SW 1271 (cell line): ENCODE results near the gene LTB.
A peak's percentile ranks its signal among the peaks of the same experiment; 100 is the strongest.

ENCODE experiments used
- DNase-seq, 2 experiments: peaks; one replicate each; lab custom pipeline; 2025; lab: John Stamatoyannopoulos, UW

LTB gene

DNA sequence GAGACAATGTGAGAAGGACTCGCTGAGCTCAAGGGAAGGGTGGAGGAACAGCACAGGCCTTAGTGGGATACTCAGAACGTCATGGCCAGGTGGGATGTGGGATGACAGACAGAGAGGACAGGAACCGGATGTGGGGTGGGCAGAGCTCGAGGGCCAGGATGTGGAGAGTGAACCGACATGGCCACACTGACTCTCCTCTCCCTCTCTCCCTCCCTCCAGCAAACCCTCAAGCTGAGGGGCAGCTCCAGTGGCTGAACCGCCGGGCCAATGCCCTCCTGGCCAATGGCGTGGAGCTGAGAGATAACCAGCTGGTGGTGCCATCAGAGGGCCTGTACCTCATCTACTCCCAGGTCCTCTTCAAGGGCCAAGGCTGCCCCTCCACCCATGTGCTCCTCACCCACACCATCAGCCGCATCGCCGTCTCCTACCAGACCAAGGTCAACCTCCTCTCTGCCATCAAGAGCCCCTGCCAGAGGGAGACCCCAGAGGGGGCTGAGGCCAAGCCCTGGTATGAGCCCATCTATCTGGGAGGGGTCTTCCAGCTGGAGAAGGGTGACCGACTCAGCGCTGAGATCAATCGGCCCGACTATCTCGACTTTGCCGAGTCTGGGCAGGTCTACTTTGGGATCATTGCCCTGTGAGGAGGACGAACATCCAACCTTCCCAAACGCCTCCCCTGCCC lies 5.2 kb downstream of the LTB start:
- DNase-seq = no peak

- DNase-seq = no peak
These were observed 6.1 kb downstream of the LTB start for GRCh38 chr6:31575952-31576685.

DNA sequence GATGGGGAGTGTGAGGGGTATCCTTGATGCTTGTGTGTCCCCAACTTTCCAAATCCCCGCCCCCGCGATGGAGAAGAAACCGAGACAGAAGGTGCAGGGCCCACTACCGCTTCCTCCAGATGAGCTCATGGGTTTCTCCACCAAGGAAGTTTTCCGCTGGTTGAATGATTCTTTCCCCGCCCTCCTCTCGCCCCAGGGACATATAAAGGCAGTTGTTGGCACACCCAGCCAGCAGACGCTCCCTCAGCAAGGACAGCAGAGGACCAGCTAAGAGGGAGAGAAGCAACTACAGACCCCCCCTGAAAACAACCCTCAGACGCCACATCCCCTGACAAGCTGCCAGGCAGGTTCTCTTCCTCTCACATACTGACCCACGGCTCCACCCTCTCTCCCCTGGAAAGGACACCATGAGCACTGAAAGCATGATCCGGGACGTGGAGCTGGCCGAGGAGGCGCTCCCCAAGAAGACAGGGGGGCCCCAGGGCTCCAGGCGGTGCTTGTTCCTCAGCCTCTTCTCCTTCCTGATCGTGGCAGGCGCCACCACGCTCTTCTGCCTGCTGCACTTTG lies 6.8 kb downstream of the LTB start, which contains the start of gene TNF:
TSS of gene TNF (plus strand) at position 231 of the 567 bp plus-strand sequence. CDS start at position 408, 177 bp downstream.
- DNase-seq = no peak

- DNase-seq = no peak
These were observed 7.8 kb downstream of the LTB start for GRCh38 chr6:31574106-31575061.

DNA sequence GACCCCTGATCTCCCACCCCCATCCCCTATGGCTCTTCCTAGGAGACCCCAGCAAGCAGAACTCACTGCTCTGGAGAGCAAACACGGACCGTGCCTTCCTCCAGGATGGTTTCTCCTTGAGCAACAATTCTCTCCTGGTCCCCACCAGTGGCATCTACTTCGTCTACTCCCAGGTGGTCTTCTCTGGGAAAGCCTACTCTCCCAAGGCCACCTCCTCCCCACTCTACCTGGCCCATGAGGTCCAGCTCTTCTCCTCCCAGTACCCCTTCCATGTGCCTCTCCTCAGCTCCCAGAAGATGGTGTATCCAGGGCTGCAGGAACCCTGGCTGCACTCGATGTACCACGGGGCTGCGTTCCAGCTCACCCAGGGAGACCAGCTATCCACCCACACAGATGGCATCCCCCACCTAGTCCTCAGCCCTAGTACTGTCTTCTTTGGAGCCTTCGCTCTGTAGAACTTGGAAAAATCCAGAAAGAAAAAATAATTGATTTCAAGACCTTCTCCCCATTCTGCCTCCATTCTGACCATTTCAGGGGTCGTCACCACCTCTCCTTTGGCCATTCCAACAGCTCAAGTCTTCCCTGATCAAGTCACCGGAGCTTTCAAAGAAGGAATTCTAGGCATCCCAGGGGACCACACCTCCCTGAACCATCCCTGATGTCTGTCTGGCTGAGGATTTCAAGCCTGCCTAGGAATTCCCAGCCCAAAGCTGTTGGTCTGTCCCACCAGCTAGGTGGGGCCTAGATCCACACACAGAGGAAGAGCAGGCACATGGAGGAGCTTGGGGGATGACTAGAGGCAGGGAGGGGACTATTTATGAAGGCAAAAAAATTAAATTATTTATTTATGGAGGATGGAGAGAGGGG lies 8.8 kb downstream of the LTB start:
- no peak for DNase-seq

DNA sequence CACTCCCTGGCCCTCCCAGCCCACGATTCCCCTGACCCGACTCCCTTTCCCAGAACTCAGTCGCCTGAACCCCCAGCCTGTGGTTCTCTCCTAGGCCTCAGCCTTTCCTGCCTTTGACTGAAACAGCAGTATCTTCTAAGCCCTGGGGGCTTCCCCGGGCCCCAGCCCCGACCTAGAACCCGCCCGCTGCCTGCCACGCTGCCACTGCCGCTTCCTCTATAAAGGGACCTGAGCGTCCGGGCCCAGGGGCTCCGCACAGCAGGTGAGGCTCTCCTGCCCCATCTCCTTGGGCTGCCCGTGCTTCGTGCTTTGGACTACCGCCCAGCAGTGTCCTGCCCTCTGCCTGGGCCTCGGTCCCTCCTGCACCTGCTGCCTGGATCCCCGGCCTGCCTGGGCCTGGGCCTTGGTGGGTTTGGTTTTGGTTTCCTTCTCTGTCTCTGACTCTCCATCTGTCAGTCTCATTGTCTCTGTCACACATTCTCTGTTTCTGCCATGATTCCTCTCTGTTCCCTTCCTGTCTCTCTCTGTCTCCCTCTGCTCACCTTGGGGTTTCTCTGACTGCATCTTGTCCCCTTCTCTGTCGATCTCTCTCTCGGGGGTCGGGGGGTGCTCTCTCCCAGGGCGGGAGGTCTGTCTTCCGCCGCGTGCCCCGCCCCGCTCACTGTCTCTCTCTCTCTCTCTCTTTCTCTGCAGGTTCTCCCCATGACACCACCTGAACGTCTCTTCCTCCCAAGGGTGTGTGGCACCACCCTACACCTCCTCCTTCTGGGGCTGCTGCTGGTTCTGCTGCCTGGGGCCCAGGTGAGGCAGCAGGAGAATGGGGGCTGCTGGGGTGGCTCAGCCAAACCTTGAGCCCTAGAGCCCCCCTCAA lies 9.9 kb downstream of the LTB start, which contains the start of gene LTA:
TSS of gene LTA (plus strand) at position 249 of the 871 bp plus-strand sequence. CDS start at position 703, 454 bp downstream.
- no peak for DNase-seq

DNA sequence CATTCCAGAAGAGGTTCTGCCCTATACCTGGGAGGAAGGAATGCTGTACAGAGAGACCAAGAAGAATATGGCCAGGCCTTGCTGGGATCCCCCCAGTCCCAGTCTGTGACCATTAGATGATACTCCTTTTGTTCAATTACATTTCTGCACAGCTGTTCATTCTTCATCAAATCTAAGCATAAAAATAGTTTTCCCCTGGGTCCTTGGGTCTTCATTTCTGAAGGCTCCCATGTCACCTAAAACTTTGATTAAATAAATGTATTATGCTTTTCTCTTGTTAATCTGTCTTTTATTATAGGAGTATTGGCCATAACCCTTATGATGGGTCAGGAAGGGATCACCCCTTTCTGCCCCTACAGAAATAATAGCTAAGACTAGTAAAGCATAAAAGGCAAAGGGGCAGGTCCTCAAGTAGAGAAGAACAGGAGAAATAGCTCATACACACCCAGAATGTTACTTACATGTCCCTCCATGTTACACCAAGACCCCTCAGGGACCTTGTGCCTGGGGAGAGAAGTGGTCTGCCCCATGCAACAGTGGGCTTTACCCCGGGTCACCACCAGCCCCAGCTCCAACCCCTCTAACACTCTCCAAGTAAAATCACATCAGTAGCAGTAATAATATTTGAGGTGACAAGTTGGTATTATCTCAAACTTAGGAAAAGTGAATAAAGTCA lies 12.2 kb downstream of the LTB start:
- DNase-seq = no peak

DNA sequence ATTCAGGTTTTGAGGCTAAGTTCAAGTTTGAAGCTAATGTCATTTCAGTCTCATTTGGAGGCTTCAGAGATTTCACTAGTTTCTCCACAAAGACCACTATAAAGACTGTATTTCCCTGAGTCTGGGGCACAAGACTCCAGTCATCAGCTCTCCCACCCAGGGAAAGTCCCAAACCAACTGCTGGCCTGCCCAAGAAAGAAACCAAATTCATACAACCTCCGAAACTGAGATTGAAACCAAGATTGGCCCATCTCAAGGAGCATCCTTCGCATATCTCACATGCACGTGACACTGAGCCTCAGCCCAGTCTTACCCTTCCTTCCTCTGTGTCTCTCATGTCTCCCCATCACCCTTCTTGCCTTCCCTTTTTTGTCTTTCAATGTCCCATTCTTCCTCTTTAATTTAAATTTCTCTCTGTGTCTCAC lies 13.7 kb downstream of the LTB start:
- no peak for DNase-seq

DNA sequence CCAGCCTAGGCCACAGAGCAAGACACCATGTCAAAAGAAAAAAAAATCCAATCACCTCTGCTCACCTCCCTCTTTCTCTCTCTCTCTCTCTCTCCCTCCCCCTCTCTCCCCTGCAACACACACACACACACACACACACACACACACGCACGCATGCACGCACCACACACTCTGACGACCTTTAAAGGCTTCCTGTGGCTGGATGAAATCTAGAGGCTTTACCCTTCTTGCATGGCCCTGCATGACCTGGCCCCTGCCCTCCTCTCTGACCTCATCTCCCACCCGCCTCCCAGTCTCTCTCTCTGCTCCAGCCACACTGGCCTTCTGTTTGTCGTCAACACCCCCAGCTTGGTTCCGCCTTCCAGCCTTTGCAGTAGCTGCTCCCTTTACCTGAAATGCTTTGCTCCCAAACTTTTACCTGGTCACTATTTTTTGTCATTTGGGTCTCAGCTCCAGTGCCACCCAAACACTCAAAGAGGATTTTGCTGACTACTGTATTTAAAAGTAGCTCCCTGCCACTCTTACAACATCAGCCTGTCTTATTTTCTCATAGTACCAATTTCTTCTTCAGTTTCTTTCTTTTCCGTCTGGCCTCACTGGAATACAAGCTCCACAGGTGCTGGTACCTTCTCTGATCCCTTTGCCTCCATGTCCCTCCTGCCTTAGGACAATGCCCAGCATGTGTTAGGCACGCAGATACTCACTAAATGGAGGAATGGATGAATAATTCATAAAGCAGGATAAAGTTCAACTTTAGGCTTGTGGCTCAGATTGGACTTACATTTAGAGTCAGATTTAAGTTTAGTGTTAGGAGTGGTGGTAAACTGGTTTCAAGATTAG lies 14.5 kb downstream of the LTB start:
- DNase-seq = no peak

- no peak for DNase-seq
These were observed 21.5 kb downstream of the LTB start for GRCh38 chr6:31560697-31561058.

GRCh38 chr6:31559958-31560696 lies 22.1 kb downstream of the LTB start:
- DNase-seq = peak; percentile 82 to 92

GRCh38 chr6:31559606-31559957 lies 22.6 kb downstream of the LTB start:
- DNase-seq = no peak

DNA sequence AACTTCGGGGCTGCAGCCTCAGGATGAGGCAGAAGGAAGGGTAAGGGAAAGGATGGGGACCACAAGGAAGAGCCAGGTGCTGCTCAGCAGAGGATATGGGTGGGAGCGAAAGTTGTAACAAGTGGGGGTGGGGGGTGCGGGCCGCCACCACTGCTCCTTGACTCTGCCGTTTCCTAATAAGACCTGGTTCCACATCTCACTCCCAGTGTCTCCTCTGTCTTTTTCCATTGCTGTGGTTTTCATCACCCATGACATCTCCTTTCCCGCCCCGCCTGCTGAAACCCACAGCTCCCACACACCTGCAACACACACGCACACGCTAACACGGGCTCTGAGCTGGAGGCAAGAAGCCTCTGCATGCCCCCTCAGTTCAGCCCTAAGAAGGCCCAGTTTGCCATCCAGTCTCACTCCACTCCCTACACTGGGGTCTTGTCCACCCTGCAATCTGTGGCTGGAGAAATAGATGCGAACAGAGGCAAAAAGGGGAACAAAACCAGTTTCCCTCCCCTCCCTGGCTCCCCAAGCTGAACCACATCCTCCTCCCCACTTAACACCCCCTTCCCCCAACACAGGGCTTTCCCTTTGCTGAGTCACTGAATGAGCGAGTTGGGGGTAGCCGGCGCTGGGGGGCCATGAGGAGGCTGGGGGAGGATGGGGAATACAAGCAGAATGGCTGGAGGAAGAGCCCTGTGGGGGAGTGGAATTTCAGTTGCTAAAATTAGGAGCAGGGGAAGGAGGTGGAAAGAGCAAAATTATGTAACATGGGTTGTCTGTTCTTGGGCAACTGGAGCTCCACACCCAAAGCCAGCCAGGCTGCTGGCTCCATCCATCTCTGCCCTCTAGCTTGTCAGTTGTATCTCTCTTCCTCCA lies 23.4 kb downstream of the LTB start:
- no peak for DNase-seq

- no peak for DNase-seq
These were observed 24.0 kb downstream of the LTB start for GRCh38 chr6:31558318-31558625.

DNA sequence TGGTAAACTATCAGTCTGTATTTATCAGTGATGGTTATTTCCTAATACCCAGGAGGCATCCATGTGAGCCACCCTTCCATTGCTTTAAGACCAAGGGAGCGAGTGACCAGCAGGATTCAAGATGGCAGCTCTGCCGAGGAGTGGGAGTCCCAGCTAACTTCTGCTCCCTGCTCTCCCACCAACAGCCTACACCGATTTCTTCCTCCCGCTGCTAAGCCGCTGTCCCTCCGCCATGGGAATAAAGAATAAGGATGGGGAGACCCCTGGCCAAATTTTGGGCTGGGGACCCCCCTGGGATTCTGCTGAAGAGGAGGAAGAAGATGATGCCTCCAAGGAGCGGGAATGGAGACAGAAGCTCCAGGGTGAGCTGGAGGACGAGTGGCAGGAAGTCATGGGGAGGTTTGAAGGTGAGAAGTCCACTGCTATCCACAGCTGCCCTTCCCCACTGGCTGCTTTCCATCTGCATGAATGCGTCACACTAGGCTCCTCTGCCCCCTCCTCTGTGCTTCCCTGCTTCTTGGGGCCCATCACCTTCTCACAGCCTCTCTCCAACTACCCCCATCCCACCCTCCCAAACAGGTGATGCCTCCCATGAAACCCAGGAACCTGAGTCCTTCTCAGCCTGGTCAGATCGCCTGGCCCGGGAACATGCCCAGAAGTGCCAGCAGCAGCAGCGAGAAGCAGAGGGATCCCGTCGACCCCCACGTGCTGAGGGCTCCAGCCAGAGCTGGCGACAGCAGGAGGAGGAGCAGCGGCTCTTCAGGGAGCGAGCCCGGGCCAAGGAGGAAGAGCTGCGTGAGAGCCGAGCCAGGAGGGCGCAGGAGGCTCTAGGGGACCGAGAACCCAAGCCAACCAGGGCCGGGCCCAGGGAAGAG lies 24.5 kb downstream of the LTB start:
- no peak for DNase-seq

DNA sequence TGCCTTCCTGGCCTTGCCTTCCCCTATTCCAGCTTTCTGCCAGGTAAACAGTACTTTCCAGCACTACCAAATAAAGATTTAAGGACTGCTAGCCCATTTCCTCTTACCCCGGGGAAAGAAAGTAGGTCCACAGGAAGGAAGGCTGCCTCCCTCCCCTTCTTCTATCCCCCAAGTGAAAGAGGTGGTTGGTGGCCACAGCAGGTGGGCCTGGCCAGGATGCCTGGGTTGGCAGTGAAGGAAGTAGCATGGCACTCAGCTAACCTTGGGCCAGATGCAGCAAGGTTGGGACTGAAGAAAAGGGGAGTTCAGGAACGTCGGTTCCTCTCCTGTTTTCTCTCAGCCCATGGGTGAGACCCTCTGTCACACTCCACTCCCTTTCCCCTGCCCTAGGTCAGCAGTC lies 25.9 kb downstream of the LTB start:
- no peak for DNase-seq
